Measurements from ENCODE around the gene CPNE5.

Gene CPNE5

GRCh38 chr6:36833182-36833789 lies 6.0 kb downstream of the CPNE5 start:
- no peak for FAIRE-seq

GRCh38 chr6:36832313-36832712 lies 6.9 kb downstream of the CPNE5 start:
- no peak for FAIRE-seq

- FAIRE-seq: no peak
These were observed 8.7 kb downstream of the CPNE5 start for GRCh38 chr6:36830577-36830976.

- FAIRE-seq: no peak
These were observed 9.2 kb downstream of the CPNE5 start for GRCh38 chr6:36829919-36830544.

- FAIRE-seq: no peak
These were observed 11.8 kb downstream of the CPNE5 start for GRCh38 chr6:36827261-36828079.

- FAIRE-seq: no peak
These were observed 12.6 kb downstream of the CPNE5 start for GRCh38 chr6:36826520-36827227.

GRCh38 chr6:36825994-36826393 lies 13.2 kb downstream of the CPNE5 start:
- no peak for FAIRE-seq

- no peak for FAIRE-seq
These were observed 13.8 kb downstream of the CPNE5 start for GRCh38 chr6:36825452-36825851.

- no peak for FAIRE-seq
These were observed 15.0 kb downstream of the CPNE5 start for GRCh38 chr6:36824253-36824652.

- FAIRE-seq: no peak
These were observed 15.7 kb downstream of the CPNE5 start for GRCh38 chr6:36823421-36824096.

- no peak for FAIRE-seq
These were observed 16.6 kb downstream of the CPNE5 start for GRCh38 chr6:36822506-36823269.

GRCh38 chr6:36821581-36822335 lies 17.5 kb downstream of the CPNE5 start:
- no peak for FAIRE-seq

- FAIRE-seq: no peak
These were observed 18.3 kb downstream of the CPNE5 start for GRCh38 chr6:36820700-36821580.

- no peak for FAIRE-seq
These were observed 20.5 kb downstream of the CPNE5 start for GRCh38 chr6:36818756-36819155.

- FAIRE-seq: no peak
These were observed 21.4 kb downstream of the CPNE5 start for GRCh38 chr6:36817847-36818246.

- FAIRE-seq: no peak
These were observed 21.9 kb downstream of the CPNE5 start for GRCh38 chr6:36817176-36817817.

- no peak for FAIRE-seq
These were observed 23.1 kb downstream of the CPNE5 start for GRCh38 chr6:36815962-36816735.

- FAIRE-seq: no peak
These were observed 25.0 kb downstream of the CPNE5 start for GRCh38 chr6:36814249-36814648.

GRCh38 chr6:36813526-36813925 lies 25.7 kb downstream of the CPNE5 start:
- FAIRE-seq: no peak

All from colon (tissue), 2 donors.